ENCODE results near the gene SLC22A2. TPM values are rescaled to one million over a fixed set of nuclear protein-coding genes. Genes with fewer than 3 reads are reported as not detected.
"Not testable (repeated sequence)": the region's sequence is repeated elsewhere in the genome, so short reads cannot be mapped to it uniquely, and the experiment has no call there.

SLC22A2 gene
- total RNA-seq (not detected), polyA plus RNA-seq (not detected), total RNA-seq (0 to 0.19 (median 0) reads per million in 6 experiments)

GRCh38 chr6:160258346-160259142 is at the start of gene SLC22A2:
Gene SLC22A2, minus strand, starts transcription at chr6:160258821. Its CDS starts 64 bp downstream, at chr6:160258757.
- DNase-seq (no peak), ATAC-seq (no peak)
- H3K4me1 Mint-ChIP-seq = peaks cover 0 to 2% (median 0%) of the 10 kb centered on the region in 4 donors
- POLR2A ChIA-PET = no interaction called here
- no peaks in the 10 kb centered on the region for H3K36me3 Mint-ChIP-seq
- H3K4me3 Mint-ChIP-seq = no peak within 1 kb of the TSS
- peak within 1 kb of the TSS in 2 of 10 donors; percentile 9 to 32 for H3K27ac Mint-ChIP-seq
- no peaks in the 10 kb centered on the region for H3K9me3 Mint-ChIP-seq
- peaks cover 8 to 62% (median 13%) of the 10 kb centered on the region in 5 donors for H3K27me3 Mint-ChIP-seq

- no peak overlapping the region for H3K4me3 Mint-ChIP-seq
- ATAC-seq (no peak), DNase-seq (no peak)
- POLR2A ChIA-PET = no interaction called here
- peaks cover 5 to 38% (median 20%) of the 10 kb centered on the region in 9 donors for H3K9me3 Mint-ChIP-seq
- peaks cover 4 to 21% (median 9%) of the 10 kb centered on the region in 5 donors for H3K27me3 Mint-ChIP-seq
- H3K36me3 Mint-ChIP-seq = peaks cover 0 to 15% (median 3%) of the 10 kb centered on the region in 3 donors
- H3K4me1 Mint-ChIP-seq = no peaks in the 10 kb centered on the region
- no peak overlapping the region for H3K27ac Mint-ChIP-seq
Observed at GRCh38 chr6:160305926-160306713, 47.5 kb upstream of the SLC22A2 start.

GRCh38 chr6:160303806-160304205 is 45.2 kb upstream of the SLC22A2 start:
- peaks cover 0 to 7% (median 0%) of the 10 kb centered on the region in 3 donors for H3K36me3 Mint-ChIP-seq
- peaks cover 0 to 14% (median 3%) of the 10 kb centered on the region in 9 donors for H3K9me3 Mint-ChIP-seq
- no peaks in the 10 kb centered on the region for H3K4me1 Mint-ChIP-seq
- ATAC-seq (no peak), DNase-seq (no peak)
- H3K27ac Mint-ChIP-seq = peak overlapping the region in 1 of 10 donors; percentile 35
- H3K27me3 Mint-ChIP-seq = peaks cover 4 to 21% (median 10%) of the 10 kb centered on the region in 5 donors
- no peak overlapping the region for H3K4me3 Mint-ChIP-seq
- POLR2A ChIA-PET = no interaction called here

- H3K4me3 Mint-ChIP-seq, H3K27ac Mint-ChIP-seq, DNase-seq, H3K36me3 Mint-ChIP-seq, H3K9me3 Mint-ChIP-seq, POLR2A ChIA-PET, H3K4me1 Mint-ChIP-seq, ATAC-seq: not testable (repeated sequence)
- peaks cover 4 to 21% (median 10%) of the 10 kb centered on the region in 5 donors for H3K27me3 Mint-ChIP-seq
Observed at GRCh38 chr6:160302431-160303082, 43.9 kb upstream of the SLC22A2 start.

GRCh38 chr6:160301339-160301738 is 42.7 kb upstream of the SLC22A2 start:
- Mint-ChIP-seq H3K4me1 (no peaks in the 10 kb centered on the region), H3K27ac (no peak overlapping the region), H3K4me3 (no peak overlapping the region), H3K36me3 (peaks cover 0 to 7% (median 0%) of the 10 kb centered on the region in 3 donors), H3K9me3 (peaks cover 0 to 6% (median 0%) of the 10 kb centered on the region in 9 donors), H3K27me3 (peaks cover 2 to 30% (median 11%) of the 10 kb centered on the region in 5 donors)
- ATAC-seq (no peak), DNase-seq (no peak)
- POLR2A ChIA-PET = no interaction called here

- Mint-ChIP-seq H3K27me3 (peaks cover 5 to 30% (median 16%) of the 10 kb centered on the region in 5 donors), H3K36me3 (peaks cover 0 to 7% (median 0%) of the 10 kb centered on the region in 3 donors), H3K4me3 (no peak overlapping the region), H3K4me1 (no peaks in the 10 kb centered on the region), H3K27ac (no peak overlapping the region), H3K9me3 (peaks cover 0 to 6% (median 0%) of the 10 kb centered on the region in 9 donors)
- DNase-seq (no peak), ATAC-seq (no peak)
- POLR2A ChIA-PET = no interaction called here
Observed at GRCh38 chr6:160300076-160300695, 41.6 kb upstream of the SLC22A2 start.

GRCh38 chr6:160299559-160299958 is 40.9 kb upstream of the SLC22A2 start:
- H3K36me3 Mint-ChIP-seq = peaks cover 0 to 4% (median 0%) of the 10 kb centered on the region in 3 donors
- ATAC-seq (no peak), DNase-seq (no peak)
- no peak overlapping the region for H3K27ac Mint-ChIP-seq
- H3K9me3 Mint-ChIP-seq = peaks cover 0 to 5% (median 0%) of the 10 kb centered on the region in 9 donors
- no peak overlapping the region for H3K4me3 Mint-ChIP-seq
- peaks cover 6 to 23% (median 12%) of the 10 kb centered on the region in 5 donors for H3K27me3 Mint-ChIP-seq
- no peaks in the 10 kb centered on the region for H3K4me1 Mint-ChIP-seq
- POLR2A ChIA-PET = no interaction called here

- no peak for DNase-seq
- Mint-ChIP-seq H3K4me1 (no peaks in the 10 kb centered on the region), H3K4me3 (no peak overlapping the region), H3K27ac (no peak overlapping the region), H3K36me3 (no peaks in the 10 kb centered on the region), H3K27me3 (peaks cover 3 to 16% (median 11%) of the 10 kb centered on the region in 5 donors), H3K9me3 (no peaks in the 10 kb centered on the region)
- POLR2A ChIA-PET = no interaction called here
- no peak for ATAC-seq
Observed at GRCh38 chr6:160298121-160298520, 39.5 kb upstream of the SLC22A2 start.

GRCh38 chr6:160297310-160297709 is 38.7 kb upstream of the SLC22A2 start:
- Mint-ChIP-seq H3K4me3 (no peak overlapping the region), H3K9me3 (no peaks in the 10 kb centered on the region), H3K27ac (no peak overlapping the region), H3K36me3 (no peaks in the 10 kb centered on the region), H3K4me1 (no peaks in the 10 kb centered on the region), H3K27me3 (peaks cover 1 to 16% (median 11%) of the 10 kb centered on the region in 5 donors)
- ATAC-seq = no peak
- POLR2A ChIA-PET = no interaction called here
- DNase-seq = no peak

- no peak for ATAC-seq
- Mint-ChIP-seq H3K27me3 (peaks cover 5 to 43% (median 33%) of the 10 kb centered on the region in 5 donors), H3K36me3 (no peaks in the 10 kb centered on the region), H3K27ac (no peak overlapping the region), H3K9me3 (no peaks in the 10 kb centered on the region), H3K4me1 (no peaks in the 10 kb centered on the region), H3K4me3 (no peak overlapping the region)
- no peak for DNase-seq
- POLR2A ChIA-PET = no interaction called here
Observed at GRCh38 chr6:160293844-160294243, 35.2 kb upstream of the SLC22A2 start.

- no peak overlapping the region for H3K4me3 Mint-ChIP-seq
Observed at GRCh38 chr6:160285541-160286105, 27.0 kb upstream of the SLC22A2 start.

GRCh38 chr6:160284575-160284974 is 26.0 kb upstream of the SLC22A2 start:
- no peaks in the 10 kb centered on the region for H3K4me1 Mint-ChIP-seq
- H3K36me3 Mint-ChIP-seq = peaks cover 0 to 5% (median 2%) of the 10 kb centered on the region in 3 donors
- H3K27me3 Mint-ChIP-seq = peaks cover 12 to 55% (median 35%) of the 10 kb centered on the region in 5 donors
- H3K4me3 Mint-ChIP-seq = no peak overlapping the region
- H3K27ac Mint-ChIP-seq = no peak overlapping the region
- H3K9me3 Mint-ChIP-seq = peaks cover 0 to 11% (median 0%) of the 10 kb centered on the region in 9 donors
- no peak for ATAC-seq
- no peak for DNase-seq
- POLR2A ChIA-PET = interaction anchor here (0.6 kb wide), 1 partner anchor 289 kb away, joined by 5 read pairs; no protein-coding TSS in a partner anchor

More at GRCh38 chr6:160285541-160286105, 27.0 kb upstream of the SLC22A2 start:
- Mint-ChIP-seq H3K9me3 (peaks cover 0 to under 1% (median 0%) of the 10 kb centered on the region in 9 donors), H3K36me3 (peaks cover 0 to 5% (median 2%) of the 10 kb centered on the region in 3 donors), H3K27ac (peak overlapping the region in 1 of 10 donors; percentile 24), H3K4me1 (no peaks in the 10 kb centered on the region), H3K27me3 (peaks cover 12 to 65% (median 36%) of the 10 kb centered on the region in 5 donors)
- ATAC-seq (no peak), DNase-seq (no peak)
- POLR2A ChIA-PET = no interaction called here

Data from naive thymus-derived CD8-positive, alpha-beta T cell (primary cell).